Naive thymus-derived CD4-positive, alpha-beta T cell (primary cell): ENCODE results near the gene OSBPL10. TPM values are rescaled to one million over a fixed set of nuclear protein-coding genes. Genes with fewer than 3 reads are reported as not detected.
"Not testable (repeated sequence)": the region's sequence is repeated elsewhere in the genome, so short reads cannot be mapped to it uniquely, and the experiment has no call there.

Experiments
- ATAC-seq: fragments of 150-1000 bp; cut with Tn5 transposase; 2 replicates; pipeline ENCODE4 v1.10.0; 2021; ENCODE audit warnings: mild to moderate bottlenecking, moderate library complexity
- CTCF ChIA-PET: fragments of 350-600 bp; sonication (Branson Sonifier 250); formaldehyde crosslinking; loops from one replicate; lab custom pipeline; 2021; ENCODE audit warnings: antibody characterized with exemption; lab: Charles Lee
- POLR2A ChIA-PET: fragments of 350-600 bp; sonication (Branson Sonifier 250); formaldehyde crosslinking; loops from one replicate; lab custom pipeline; 2021; ENCODE audit warnings: antibody characterized with exemption, inconsistent platforms; lab: Charles Lee
- DNase-seq, 9 donors: peaks; one replicate each; pipeline versions ENCODE4 v3.0.0 to v3.0.0-alpha.2; 2020 to 2022; ENCODE audit warnings: mixed read lengths in 1 of 9
- H3K27ac ChIP-seq: one replicate; pipeline ENCODE4 v1.7.0; 2013; ENCODE audit warnings: mild to moderate bottlenecking, low read depth, low read length, moderate library complexity
- H3K27me3 ChIP-seq, 2 donors: one replicate each; pipeline ENCODE4 v1.7.0; 2013; ENCODE audit warnings: low read length in 2 of 2, mild to moderate bottlenecking in 2 of 2, moderate library complexity in 2 of 2; ENCODE audit not compliant: control insufficient read depth in 2 of 2, insufficient read depth in 2 of 2
- H3K36me3 ChIP-seq, 3 experiments: 1 replicate in 2 of 3; 2 replicates in 1 of 3; pipeline ENCODE4 v1.7.0; 2013; ENCODE audit warnings: low read length in 3 of 3, mild to moderate bottlenecking in 3 of 3, moderate library complexity in 1 of 3; ENCODE audit not compliant: insufficient read depth in 3 of 3, control insufficient read depth in 2 of 3
- H3K4me1 ChIP-seq, 2 donors: one replicate each; pipeline ENCODE4 v1.7.0; 2013; ENCODE audit warnings: low read length in 2 of 2, mild to moderate bottlenecking in 2 of 2, moderate library complexity in 1 of 2; ENCODE audit not compliant: control insufficient read depth in 2 of 2, insufficient read depth in 2 of 2
- H3K4me3 ChIP-seq: 2 replicates; pipeline ENCODE4 v1.7.0; 2013; ENCODE audit warnings: mild to moderate bottlenecking, low read length
- H3K9me3 ChIP-seq, 3 experiments: 1 replicate in 2 of 3; 2 replicates in 1 of 3; pipeline ENCODE4 v1.7.0; 2013; ENCODE audit warnings: low read length in 3 of 3; ENCODE audit not compliant: control insufficient read depth in 2 of 3
- H3K27ac Mint-ChIP-seq, 9 donors: one replicate each; pipeline ENCODE4 v1.8.0; 2020 to 2022; ENCODE audit warnings: mixed read lengths in 9 of 9, mild to moderate bottlenecking in 8 of 9, moderate library complexity in 5 of 9, inconsistent platforms in 2 of 9
- H3K27me3 Mint-ChIP-seq, 5 donors: one replicate each; pipeline ENCODE4 v1.8.0; 2021 to 2022; ENCODE audit warnings: mixed read lengths in 5 of 5, mild to moderate bottlenecking in 1 of 5
- H3K36me3 Mint-ChIP-seq, 5 donors: one replicate each; pipeline ENCODE4 v1.8.0; 2020 to 2022; ENCODE audit warnings: mixed read lengths in 5 of 5, mild to moderate bottlenecking in 3 of 5, inconsistent platforms in 1 of 5
- H3K4me1 Mint-ChIP-seq, 7 donors: one replicate each; pipeline ENCODE4 v1.8.0; 2020 to 2022; ENCODE audit warnings: mixed read lengths in 7 of 7, mild to moderate bottlenecking in 3 of 7, inconsistent platforms in 1 of 7
- H3K4me3 Mint-ChIP-seq, 10 donors: one replicate each; pipeline ENCODE4 v1.8.0; 2020 to 2022; ENCODE audit warnings: mild to moderate bottlenecking in 10 of 10, mixed read lengths in 10 of 10, moderate library complexity in 6 of 10, inconsistent platforms in 2 of 10
- H3K9me3 Mint-ChIP-seq, 11 donors: one replicate each; pipeline ENCODE4 v1.8.0; 2020 to 2022; ENCODE audit warnings: mixed read lengths in 11 of 11, mild to moderate bottlenecking in 4 of 11, inconsistent platforms in 1 of 11, moderate library complexity in 1 of 11
- intact Hi-C, 2 donors: fragments of 100-400 bp; cut with micrococcal nuclease; formaldehyde crosslinking; loops; one replicate each; pipeline ENCODE4 v1.15.1; 2023
- polyA plus RNA-seq, 2 donors: library from polyadenylated mRNA; unstranded; fragments of 300-500 nt; fragmentation: Illumina TruSeq; gene quantifications; one replicate each; pipeline ENCODE4 v1.2.3, GENCODE V29; 2021
- total RNA-seq, 6 experiments: library from RNA in 5 of 6; stranded (reverse) in 5 of 6; gene quantifications; 1 replicate in 5 of 6; 2 replicates in 1 of 6; pipeline ENCODE4 v1.2.3 and lab custom pipeline; 2021 to 2026

The OSBPL10 gene
- total and polyA plus RNA-seq, 7 experiments from 2014 or later: 0.15 to 6.8 (median 0.59) TPM

DNA sequence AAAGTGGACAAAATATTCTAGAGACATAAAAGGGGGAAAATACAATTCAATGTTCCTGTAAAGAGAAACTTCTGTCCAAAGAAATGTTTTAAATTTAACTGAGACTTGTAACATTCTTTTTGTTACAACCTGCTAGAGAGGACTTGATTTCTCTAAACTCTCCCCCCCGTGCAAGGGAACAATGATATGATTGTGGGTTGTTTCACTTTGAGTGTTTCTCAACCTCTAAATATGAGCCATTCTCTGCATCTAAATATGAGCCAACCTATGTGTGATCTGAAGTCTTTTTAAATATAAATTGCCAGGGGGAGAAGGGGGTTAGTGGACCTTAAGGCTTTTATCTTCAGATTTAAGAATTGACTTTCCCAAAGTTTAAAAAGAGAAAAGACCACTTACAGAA is 15.1 kb upstream of the OSBPL10 start:
- Mint-ChIP-seq H3K9me3 (peaks cover 0 to 21% (median 9%) of the 10 kb centered on the region in 11 donors), H3K27me3 (peaks cover 0 to 18% (median 0%) of the 10 kb centered on the region in 5 donors), H3K4me3 (no peak overlapping the region), H3K36me3 (peaks cover 0 to 5% (median 0%) of the 10 kb centered on the region in 5 donors), H3K27ac (no peak overlapping the region), H3K4me1 (peaks cover 0 to 9% (median 0%) of the 10 kb centered on the region in 7 donors)
- intact Hi-C loops: no loop called here
- Histone ChIP-seq H3K4me3 (no peak overlapping the region), H3K27ac (no peak overlapping the region), H3K36me3 (no peaks in the 10 kb centered on the region), H3K27me3 (no peaks in the 10 kb centered on the region), H3K9me3 (no peaks in the 10 kb centered on the region), H3K4me1 (no peaks in the 10 kb centered on the region)
- POLR2A ChIA-PET: no interaction called here
- DNase-seq (no peak), ATAC-seq (no peak)
- CTCF ChIA-PET: no interaction called here

DNA sequence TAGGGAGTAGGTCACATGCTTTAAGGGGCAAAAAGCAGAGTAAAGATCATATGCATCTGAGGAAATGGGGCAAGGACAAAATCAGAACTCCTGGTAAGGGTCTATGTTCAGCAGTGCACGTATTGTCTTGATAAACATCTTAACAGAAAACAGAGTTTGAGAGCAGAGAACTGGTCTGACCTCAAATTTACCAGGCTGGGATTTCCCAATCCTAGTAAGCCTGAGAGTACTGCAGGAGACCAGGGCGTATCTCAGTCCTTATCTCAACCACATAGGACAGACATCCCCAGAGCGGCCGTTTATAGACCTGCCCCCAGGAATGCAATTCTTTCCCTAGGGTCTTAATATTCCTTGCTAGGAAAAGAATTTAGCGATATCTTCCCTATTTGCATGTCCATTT is 14.0 kb upstream of the OSBPL10 start:
- H3K4me3 Mint-ChIP-seq, DNase-seq, intact Hi-C loops, H3K27ac Mint-ChIP-seq, H3K4me3 ChIP-seq, POLR2A ChIA-PET, H3K4me1 ChIP-seq, H3K36me3 Mint-ChIP-seq, H3K27ac ChIP-seq, H3K4me1 Mint-ChIP-seq, CTCF ChIA-PET, H3K27me3 ChIP-seq, ATAC-seq, H3K9me3 ChIP-seq, H3K36me3 ChIP-seq: not testable (repeated sequence)
- peaks cover 0 to 17% (median 0%) of the 10 kb centered on the region in 5 donors for H3K27me3 Mint-ChIP-seq
- H3K9me3 Mint-ChIP-seq: peaks cover 0 to 21% (median 10%) of the 10 kb centered on the region in 11 donors

DNA sequence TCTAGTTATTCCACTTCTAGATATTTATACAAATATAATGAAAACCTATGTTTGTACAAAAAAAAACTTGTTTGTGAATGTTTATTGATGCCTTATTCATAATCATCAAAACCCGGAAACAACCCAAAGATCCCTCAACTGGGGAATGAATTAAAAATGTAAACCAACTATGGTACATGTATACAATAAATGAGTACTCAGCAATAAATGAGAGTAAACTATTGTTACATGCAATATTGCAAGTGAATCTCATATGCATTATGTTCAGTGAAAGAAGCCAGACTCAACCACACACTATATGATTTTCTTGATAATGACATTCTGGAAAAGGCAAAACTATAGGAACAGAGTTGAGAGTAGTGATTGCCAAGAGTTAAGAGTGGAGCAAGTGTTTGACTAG is 12.8 kb upstream of the OSBPL10 start:
- H3K4me1 Mint-ChIP-seq: peaks cover 0 to 5% (median 0%) of the 10 kb centered on the region in 7 donors
- ChIA-PET CTCF (no interaction called here), POLR2A (no interaction called here)
- Histone ChIP-seq H3K27me3 (no peaks in the 10 kb centered on the region), H3K27ac (no peak overlapping the region), H3K36me3 (no peaks in the 10 kb centered on the region), H3K4me3 (no peak overlapping the region), H3K4me1 (no peaks in the 10 kb centered on the region), H3K9me3 (peaks cover 0 to 12% (median 0%) of the 10 kb centered on the region in 3 experiments)
- DNase-seq (no peak), ATAC-seq (no peak)
- peaks cover 0 to 21% (median 10%) of the 10 kb centered on the region in 11 donors for H3K9me3 Mint-ChIP-seq
- H3K27ac Mint-ChIP-seq: no peak overlapping the region
- peaks cover 0 to 7% (median 0%) of the 10 kb centered on the region in 5 donors for H3K36me3 Mint-ChIP-seq
- H3K4me3 Mint-ChIP-seq: no peak overlapping the region
- H3K27me3 Mint-ChIP-seq: peaks cover 0 to 17% (median 0%) of the 10 kb centered on the region in 5 donors
- intact Hi-C loops: no loop called here

DNA sequence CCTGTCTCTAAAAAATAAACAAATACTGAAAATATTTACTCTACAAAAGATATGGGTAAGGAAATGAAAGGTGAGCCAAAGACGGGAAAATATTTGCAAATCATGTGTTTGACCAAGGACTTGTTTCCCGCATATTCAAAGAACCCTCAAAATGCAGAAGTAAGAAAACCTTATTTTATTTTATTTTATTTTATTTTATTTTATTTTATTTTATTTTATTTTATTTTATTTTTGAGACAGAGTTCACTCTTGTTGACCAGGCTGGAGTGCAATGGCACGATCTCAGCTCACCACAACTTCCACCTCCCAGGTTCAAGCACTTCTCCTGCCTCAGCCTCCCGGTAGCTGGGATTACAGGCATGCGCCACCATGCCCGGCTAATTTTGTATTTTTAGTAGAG is 11.9 kb upstream of the OSBPL10 start:
- Mint-ChIP-seq H3K9me3 (peaks cover 0 to 21% (median 10%) of the 10 kb centered on the region in 11 donors), H3K27me3 (peaks cover 0 to 17% (median 0%) of the 10 kb centered on the region in 5 donors)
- H3K27me3 ChIP-seq, H3K36me3 ChIP-seq, H3K36me3 Mint-ChIP-seq, ATAC-seq, H3K4me3 ChIP-seq, POLR2A ChIA-PET, H3K27ac ChIP-seq, H3K27ac Mint-ChIP-seq, CTCF ChIA-PET, H3K4me1 Mint-ChIP-seq, H3K4me1 ChIP-seq, intact Hi-C loops, H3K4me3 Mint-ChIP-seq, DNase-seq: not testable (repeated sequence)
- H3K9me3 ChIP-seq: peaks cover 0 to 15% (median 0%) of the 10 kb centered on the region in 3 experiments

DNA sequence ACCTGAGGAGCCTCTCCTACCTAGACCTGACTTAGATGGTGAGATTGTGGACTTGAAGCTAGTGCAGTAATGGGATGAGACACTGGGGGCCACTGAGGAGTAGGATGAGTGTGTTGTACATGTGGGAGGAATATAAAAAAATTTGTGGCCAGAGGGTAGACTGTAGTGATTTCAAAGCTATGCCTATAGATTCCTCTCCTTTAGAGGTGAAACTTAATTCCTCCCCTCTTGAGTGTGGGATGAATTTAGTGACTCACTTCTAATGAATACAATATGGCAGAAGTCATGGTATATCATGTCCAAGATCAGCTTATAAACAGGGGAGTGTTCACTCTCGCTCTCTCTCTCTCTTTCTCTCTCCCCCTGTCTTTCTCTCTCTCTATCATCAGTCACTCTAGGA is 7.2 kb upstream of the OSBPL10 start:
- H3K4me3 ChIP-seq: no peak overlapping the region
- CTCF ChIA-PET: no interaction called here
- intact Hi-C loops: no loop called here

DNA sequence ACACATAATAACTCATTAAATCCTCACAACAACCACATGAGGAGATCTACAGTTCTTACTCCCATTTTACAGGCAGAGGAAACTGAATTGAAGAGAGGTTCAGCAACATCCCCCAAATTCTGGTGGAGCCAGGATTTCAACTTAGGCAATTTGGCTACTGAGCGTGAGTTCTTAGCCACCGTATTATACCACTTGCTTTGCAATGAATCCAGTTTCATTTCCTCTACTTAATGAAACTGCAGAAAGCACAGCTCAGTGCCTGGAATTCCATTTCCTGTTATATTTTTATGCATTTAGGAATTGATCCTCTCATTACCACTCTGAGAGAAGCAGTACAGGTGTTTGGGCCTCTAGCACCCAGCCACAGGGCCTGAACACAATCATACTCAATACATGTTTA is 4.8 kb upstream of the OSBPL10 start:
- POLR2A ChIA-PET: no interaction called here
- Mint-ChIP-seq H3K27me3 (peaks cover 11 to 27% (median 15%) of the 10 kb centered on the region in 5 donors), H3K27ac (no peak overlapping the region), H3K36me3 (peaks cover 0 to 4% (median 0%) of the 10 kb centered on the region in 5 donors), H3K9me3 (peaks cover 0 to 4% (median 0%) of the 10 kb centered on the region in 11 donors), H3K4me3 (no peak overlapping the region), H3K4me1 (peaks cover 0 to 10% (median 4%) of the 10 kb centered on the region in 7 donors)
- Histone ChIP-seq H3K4me1 (no peaks in the 10 kb centered on the region), H3K27ac (no peak overlapping the region), H3K27me3 (peaks cover 0 to 8% of the 10 kb centered on the region in 2 donors), H3K9me3 (peaks cover 0 to 12% (median 0%) of the 10 kb centered on the region in 3 experiments), H3K4me3 (no peak overlapping the region), H3K36me3 (no peaks in the 10 kb centered on the region)
- DNase-seq: no peak
- ATAC-seq: peak; percentile 29
- CTCF ChIA-PET: no interaction called here
- intact Hi-C loops: no loop called here

More for the DNA sequence above, 7.2 kb upstream of the OSBPL10 start:
- DNase-seq (no peak), ATAC-seq (no peak)
- Mint-ChIP-seq H3K4me3 (no peak overlapping the region), H3K4me1 (no peaks in the 10 kb centered on the region), H3K27ac (no peak overlapping the region), H3K9me3 (peaks cover 0 to 10% (median 4%) of the 10 kb centered on the region in 11 donors), H3K27me3 (peaks cover 0 to 15% (median 0%) of the 10 kb centered on the region in 5 donors), H3K36me3 (peaks cover 0 to 7% (median 4%) of the 10 kb centered on the region in 5 donors)
- H3K4me1 ChIP-seq: no peaks in the 10 kb centered on the region
- no peak overlapping the region for H3K27ac ChIP-seq
- peaks cover 0 to 15% (median 0%) of the 10 kb centered on the region in 3 experiments for H3K9me3 ChIP-seq
- no peaks in the 10 kb centered on the region for H3K36me3 ChIP-seq
- POLR2A ChIA-PET: no interaction called here
- H3K27me3 ChIP-seq: no peaks in the 10 kb centered on the region

DNA sequence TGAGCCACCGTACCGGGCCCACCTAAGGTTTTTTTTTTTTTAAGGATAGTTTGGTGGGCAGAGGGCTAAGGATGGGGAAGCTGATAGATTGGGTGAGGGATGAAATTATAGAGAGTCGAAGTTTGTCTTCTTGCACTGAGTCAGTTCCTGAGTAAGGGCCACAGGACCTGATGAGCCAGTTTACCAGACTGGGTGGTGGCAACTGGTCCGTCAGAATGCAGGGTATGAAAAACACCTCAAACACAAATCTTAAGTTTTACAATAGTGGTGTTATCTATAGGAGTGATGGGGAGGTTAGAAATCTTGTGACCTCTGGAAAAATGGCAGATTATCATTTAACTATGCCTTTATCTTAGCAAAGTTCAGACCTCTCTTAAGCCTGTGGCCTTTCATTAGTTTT is 3.3 kb upstream of the OSBPL10 start:
- intact Hi-C loops: no loop called here
- H3K27ac Mint-ChIP-seq: no peak overlapping the region
- Histone ChIP-seq H3K36me3 (no peaks in the 10 kb centered on the region), H3K27ac (no peak overlapping the region), H3K4me3 (no peak overlapping the region), H3K27me3 (peaks cover under 1 to 8% of the 10 kb centered on the region in 2 donors), H3K4me1 (no peaks in the 10 kb centered on the region), H3K9me3 (peaks cover 0 to 7% (median 0%) of the 10 kb centered on the region in 3 experiments)
- DNase-seq (no peak), ATAC-seq (no peak)
- peaks cover 15 to 37% (median 19%) of the 10 kb centered on the region in 5 donors for H3K27me3 Mint-ChIP-seq
- ChIA-PET CTCF (no interaction called here), POLR2A (no interaction called here)
- peaks cover 0 to 4% (median 0%) of the 10 kb centered on the region in 5 donors for H3K36me3 Mint-ChIP-seq
- peaks cover 0 to 20% (median 9%) of the 10 kb centered on the region in 7 donors for H3K4me1 Mint-ChIP-seq
- H3K4me3 Mint-ChIP-seq: no peak overlapping the region
- peaks cover 0 to 5% (median 0%) of the 10 kb centered on the region in 11 donors for H3K9me3 Mint-ChIP-seq
